Activated CD8-positive, alpha-beta memory T cell treated with anti-CD3 and anti-CD28 coated beads, Interleukin-2, amount 10 ng/mL, durations not matched to agents 7 days and 5 days (primary cell): ENCODE data around the gene CUL9. TPM values are rescaled to one million over a fixed set of nuclear protein-coding genes. Genes with fewer than 3 reads are reported as not detected.

Source experiments
- ATAC-seq: fragments of 150-1000 bp; cut with Tn5 transposase; one replicate; pipeline ENCODE4 v1.10.0; 2021; ENCODE audit warnings: moderate library complexity
- CTCF ChIA-PET: fragments of 350-600 bp; sonication (Branson Sonifier 250); formaldehyde crosslinking; loops from one replicate; lab custom pipeline; 2021; ENCODE audit warnings: antibody characterized with exemption; lab: Charles Lee
- DNase-seq: peaks from one replicate; pipeline ENCODE4 v3.0.0-alpha.2; 2020
- H3K27ac Mint-ChIP-seq: one replicate; pipeline ENCODE4 v1.8.0; 2021; ENCODE audit warnings: mild to moderate bottlenecking, mixed read lengths
- H3K27me3 Mint-ChIP-seq: one replicate; pipeline ENCODE4 v1.8.0; 2021; ENCODE audit warnings: mixed read lengths
- H3K36me3 Mint-ChIP-seq: one replicate; pipeline ENCODE4 v1.8.0; 2021; ENCODE audit warnings: mild to moderate bottlenecking, mixed read lengths
- H3K4me1 Mint-ChIP-seq: one replicate; pipeline ENCODE4 v1.8.0; 2021; ENCODE audit warnings: mixed read lengths
- H3K4me3 Mint-ChIP-seq: one replicate; pipeline ENCODE4 v1.8.0; 2021; ENCODE audit warnings: mild to moderate bottlenecking, moderate library complexity, mixed read lengths
- H3K9me3 Mint-ChIP-seq: one replicate; pipeline ENCODE4 v1.8.0; 2022; ENCODE audit warnings: low read depth, mixed read lengths
- total RNA-seq, 2 experiments: library from RNA; stranded (reverse); gene quantifications; one replicate each; pipeline ENCODE4 v1.2.3, GENCODE V29; 2021

Gene CUL9
- total RNA-seq, 2 experiments from 2014 or later, result 49.9 to 71.3 TPM

DNA sequence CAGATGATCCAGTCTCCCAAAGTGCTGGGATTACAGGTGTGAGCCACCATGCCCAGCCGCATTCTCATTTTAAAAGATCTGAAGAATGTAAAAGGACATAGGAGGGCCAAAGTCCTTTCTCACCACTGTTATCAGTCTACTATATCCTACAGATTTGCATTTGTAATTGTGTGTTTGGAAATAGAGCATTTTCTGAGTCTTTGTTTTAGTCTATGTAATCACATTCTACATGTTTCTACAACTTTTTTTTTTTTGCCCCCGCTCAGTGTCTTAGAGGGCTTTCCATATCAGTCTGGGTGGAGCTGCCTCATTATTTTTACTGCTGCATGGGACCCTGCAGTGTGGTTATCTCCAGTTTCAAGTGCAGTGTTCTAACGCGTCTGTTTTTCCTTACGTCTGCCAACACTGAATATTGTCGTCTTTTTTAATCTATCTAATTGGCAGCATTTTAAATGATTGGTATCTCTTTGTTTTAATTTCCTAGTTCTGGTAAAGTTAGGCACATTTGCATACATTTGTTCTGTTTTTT lies 7.8 kb downstream of the CUL9 start:
- CTCF ChIA-PET, result interaction anchor here (1.2 kb wide), 1 partner anchor 18 kb away, joined by 3 read pairs; no protein-coding TSS in a partner anchor
- no peaks in the 10 kb centered on the region for H3K9me3 Mint-ChIP-seq
- DNase-seq, result no peak
- ATAC-seq, result no peak
- no peak overlapping the region for H3K27ac Mint-ChIP-seq
- peaks cover 13% of the 10 kb centered on the region for H3K4me1 Mint-ChIP-seq
- H3K27me3 Mint-ChIP-seq, result no peaks in the 10 kb centered on the region
- no peak overlapping the region for H3K4me3 Mint-ChIP-seq
- H3K36me3 Mint-ChIP-seq, result peaks cover 33% of the 10 kb centered on the region

DNA sequence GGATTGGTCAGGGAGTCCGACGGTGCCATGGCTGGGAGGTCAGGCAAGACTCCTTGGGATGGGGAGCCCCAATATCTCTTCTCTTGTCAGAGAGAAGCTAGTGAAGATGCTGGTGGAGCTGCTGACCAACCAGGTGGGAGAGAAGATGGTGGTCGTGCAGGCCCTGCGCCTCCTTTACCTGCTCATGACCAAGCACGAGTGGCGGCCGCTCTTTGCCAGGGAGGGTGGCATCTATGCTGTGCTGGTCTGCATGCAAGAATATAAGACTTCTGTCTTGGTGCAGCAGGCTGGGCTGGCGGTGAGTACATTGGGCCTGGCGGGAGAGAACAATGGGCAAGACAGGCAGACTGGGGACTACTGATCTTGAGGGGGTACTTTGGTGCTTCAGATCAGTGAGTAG lies 10.9 kb downstream of the CUL9 start:
- Mint-ChIP-seq H3K27ac (no peak overlapping the region), H3K4me1 (no peaks in the 10 kb centered on the region), H3K9me3 (no peaks in the 10 kb centered on the region), H3K36me3 (peaks cover 22% of the 10 kb centered on the region), H3K4me3 (no peak overlapping the region), H3K27me3 (no peaks in the 10 kb centered on the region)
- no peak for ATAC-seq
- DNase-seq, result no peak
- CTCF ChIA-PET, result no interaction called here

DNA sequence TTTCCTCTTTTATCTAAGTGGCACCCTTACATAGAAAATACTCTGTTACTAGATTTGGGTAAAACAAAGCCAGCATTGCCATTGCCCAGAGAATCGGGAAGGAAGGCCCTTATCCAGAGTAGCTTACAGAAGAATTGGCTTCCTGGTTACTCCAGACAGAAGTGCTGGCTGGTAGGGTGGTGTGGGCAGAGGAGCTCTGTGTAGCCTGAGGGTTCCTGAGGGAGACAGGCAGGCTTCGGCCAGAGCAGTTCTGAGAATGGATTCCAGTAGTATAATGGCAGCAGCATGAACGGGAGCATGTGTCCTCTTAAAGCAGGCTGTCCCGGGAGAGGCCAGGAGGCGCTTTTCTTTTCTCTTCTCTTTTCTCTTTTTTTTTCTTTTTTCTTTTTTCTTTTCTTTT lies 11.9 kb downstream of the CUL9 start:
- H3K4me1 Mint-ChIP-seq, result no peaks in the 10 kb centered on the region
- H3K27ac Mint-ChIP-seq, result no peak overlapping the region
- no peak for ATAC-seq
- H3K27me3 Mint-ChIP-seq, result no peaks in the 10 kb centered on the region
- H3K36me3 Mint-ChIP-seq, result peaks cover 18% of the 10 kb centered on the region
- CTCF ChIA-PET, result no interaction called here
- H3K9me3 Mint-ChIP-seq, result no peaks in the 10 kb centered on the region
- no peak for DNase-seq
- H3K4me3 Mint-ChIP-seq, result no peak overlapping the region

DNA sequence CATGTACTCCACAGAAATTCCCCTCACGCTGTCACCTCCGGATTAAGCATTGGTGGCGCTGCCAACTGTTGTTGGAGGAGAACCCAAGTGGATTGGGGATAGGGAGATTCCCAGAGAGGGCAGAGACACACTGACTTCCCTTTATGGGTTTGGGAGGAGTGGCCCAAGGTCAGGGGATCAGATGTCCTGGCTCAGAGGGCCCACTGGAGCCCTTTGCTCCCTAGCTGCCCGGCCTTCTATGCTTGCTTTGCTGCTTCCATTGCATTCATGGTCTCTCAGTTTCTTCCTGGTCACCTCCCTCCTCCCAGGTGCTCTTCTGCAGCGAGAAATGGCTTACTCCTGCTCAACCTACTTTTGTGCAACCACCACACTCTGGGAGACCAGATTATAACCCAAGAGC lies 14.3 kb downstream of the CUL9 start:
- DNase-seq, result no peak
- Mint-ChIP-seq H3K27ac (no peak overlapping the region), H3K36me3 (peaks cover 20% of the 10 kb centered on the region)

DNA sequence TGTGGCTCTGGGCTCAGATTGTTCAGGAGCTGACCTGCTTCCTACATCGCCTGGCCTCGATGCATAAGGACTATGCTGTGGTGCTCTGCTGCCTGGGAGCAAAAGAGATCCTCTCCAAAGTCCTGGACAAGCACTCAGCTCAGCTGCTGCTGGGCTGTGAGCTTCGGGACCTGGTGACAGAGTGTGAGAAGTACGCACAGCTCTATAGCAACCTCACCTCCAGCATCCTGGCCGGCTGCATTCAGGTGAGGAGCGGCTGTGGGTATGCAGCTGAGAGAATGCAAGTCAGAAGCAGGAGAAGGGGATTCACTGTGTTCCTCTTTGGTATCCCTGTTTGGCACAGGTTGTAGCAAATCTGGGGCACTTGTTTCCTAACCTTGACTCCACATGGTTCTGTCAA lies 17.9 kb downstream of the CUL9 start:
- Mint-ChIP-seq H3K27ac (no peak overlapping the region), H3K36me3 (peaks cover 10% of the 10 kb centered on the region), H3K4me3 (no peak overlapping the region), H3K27me3 (no peaks in the 10 kb centered on the region), H3K9me3 (no peaks in the 10 kb centered on the region), H3K4me1 (no peaks in the 10 kb centered on the region)
- CTCF ChIA-PET, result interaction anchor here (1.8 kb wide), 1 partner anchor 29 kb away, joined by 6 read pairs; the partner anchor contains the start of gene DNPH1
- DNase-seq, result no peak
- ATAC-seq, result no peak

More for the DNA sequence above, 14.3 kb downstream of the CUL9 start:
- H3K4me1 Mint-ChIP-seq, result no peaks in the 10 kb centered on the region
- H3K9me3 Mint-ChIP-seq, result no peaks in the 10 kb centered on the region
- ATAC-seq, result no peak
- no peaks in the 10 kb centered on the region for H3K27me3 Mint-ChIP-seq
- CTCF ChIA-PET, result no interaction called here
- H3K4me3 Mint-ChIP-seq, result no peak overlapping the region

DNA sequence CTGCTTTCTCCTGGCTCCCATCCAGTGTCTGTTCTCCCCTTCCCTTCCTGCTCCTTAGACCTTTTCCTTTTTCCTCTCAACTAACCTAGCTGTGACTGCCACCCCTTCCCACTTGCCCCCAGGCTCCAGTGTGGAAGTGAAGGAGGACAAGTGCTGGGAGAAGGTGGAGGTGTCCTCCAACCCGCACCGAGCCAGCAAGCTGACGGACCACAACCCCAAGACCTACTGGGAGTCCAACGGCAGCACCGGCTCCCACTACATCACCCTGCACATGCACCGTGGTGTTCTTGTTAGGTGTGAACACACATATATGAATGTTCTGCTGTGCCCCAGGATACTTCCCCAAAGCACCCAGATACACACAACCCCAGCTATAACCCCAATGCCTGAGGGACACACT lies 18.5 kb downstream of the CUL9 start:
- H3K27me3 Mint-ChIP-seq, result no peaks in the 10 kb centered on the region
- CTCF ChIA-PET, result interaction anchor here (1.8 kb wide), 1 partner anchor 28 kb away, joined by 6 read pairs; the partner anchor contains the start of gene DNPH1
- H3K36me3 Mint-ChIP-seq, result peaks cover 10% of the 10 kb centered on the region
- DNase-seq (no peak), ATAC-seq (no peak)
- no peak overlapping the region for H3K27ac Mint-ChIP-seq
- H3K4me3 Mint-ChIP-seq, result no peak overlapping the region
- no peaks in the 10 kb centered on the region for H3K4me1 Mint-ChIP-seq
- H3K9me3 Mint-ChIP-seq, result no peaks in the 10 kb centered on the region

DNA sequence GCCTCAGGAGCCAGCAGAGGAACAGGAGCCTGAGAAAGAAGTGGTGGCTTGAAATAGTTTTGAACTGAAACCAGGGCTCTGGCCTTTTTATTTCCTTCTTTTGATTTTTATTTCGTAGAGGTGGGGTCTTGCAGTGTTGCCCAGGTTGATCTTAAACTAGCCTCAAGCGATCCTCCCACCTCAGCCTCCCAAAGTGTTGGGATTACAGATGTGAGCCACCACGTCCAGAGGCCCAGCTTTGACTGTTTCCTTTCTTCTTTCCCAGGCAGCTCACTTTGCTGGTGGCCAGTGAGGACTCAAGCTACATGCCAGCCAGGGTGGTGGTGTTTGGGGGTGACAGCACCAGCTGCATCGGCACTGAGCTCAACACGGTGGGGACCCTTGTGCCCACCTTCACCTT lies 20.5 kb downstream of the CUL9 start:
- H3K27me3 Mint-ChIP-seq, result no peaks in the 10 kb centered on the region
- no peak overlapping the region for H3K4me3 Mint-ChIP-seq
- H3K36me3 Mint-ChIP-seq, result peaks cover 11% of the 10 kb centered on the region
- DNase-seq (no peak), ATAC-seq (no peak)
- no peak overlapping the region for H3K27ac Mint-ChIP-seq
- CTCF ChIA-PET, result interaction anchor here (1.1 to 3.1 kb wide), 3 partner anchors 26 to 30 kb away, joined by 3 to 9 read pairs (median 4); partner anchors contain the start of gene DNPH1
- no peaks in the 10 kb centered on the region for H3K4me1 Mint-ChIP-seq
- H3K9me3 Mint-ChIP-seq, result no peaks in the 10 kb centered on the region

DNA sequence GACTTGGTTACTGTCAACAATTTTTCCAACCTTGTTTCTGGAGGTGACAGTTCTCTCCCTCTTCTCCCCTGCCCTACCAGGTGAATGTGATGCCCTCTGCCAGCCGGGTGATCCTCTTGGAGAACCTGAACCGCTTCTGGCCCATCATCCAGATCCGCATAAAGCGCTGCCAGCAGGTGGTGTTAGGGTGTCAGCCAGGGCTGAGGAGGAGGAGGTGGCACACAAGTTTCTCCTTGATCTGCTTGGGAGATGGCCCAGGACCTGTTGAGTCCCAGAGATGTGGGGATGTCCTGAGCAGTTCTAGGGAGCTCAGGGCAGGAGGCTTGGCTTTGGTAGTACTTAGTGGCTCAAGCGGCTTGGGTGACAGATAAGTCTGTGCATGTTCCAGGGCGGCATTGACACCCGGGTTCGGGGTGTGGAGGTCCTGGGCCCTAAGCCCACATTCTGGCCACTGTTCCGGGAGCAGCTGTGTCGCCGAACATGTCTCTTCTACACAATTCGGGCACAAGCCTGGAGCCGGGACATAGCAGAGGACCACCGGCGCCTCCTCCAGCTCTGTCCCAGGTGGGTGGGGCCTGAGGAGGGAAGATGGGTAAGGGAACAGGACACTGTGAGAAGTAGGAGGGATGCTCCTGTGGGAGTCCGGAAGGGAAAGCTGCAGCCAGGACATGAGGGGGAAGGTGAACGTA lies 21.2 kb downstream of the CUL9 start:
- peaks cover 9% of the 10 kb centered on the region for H3K36me3 Mint-ChIP-seq
- no peaks in the 10 kb centered on the region for H3K27me3 Mint-ChIP-seq
- no peaks in the 10 kb centered on the region for H3K9me3 Mint-ChIP-seq
- H3K4me3 Mint-ChIP-seq, result no peak overlapping the region
- CTCF ChIA-PET, result interaction anchor here (3.1 kb wide), 1 partner anchor 25 kb away, joined by 9 read pairs; the partner anchor contains the start of gene DNPH1
- no peak overlapping the region for H3K27ac Mint-ChIP-seq
- no peak for DNase-seq
- no peaks in the 10 kb centered on the region for H3K4me1 Mint-ChIP-seq
- no peak for ATAC-seq

DNA sequence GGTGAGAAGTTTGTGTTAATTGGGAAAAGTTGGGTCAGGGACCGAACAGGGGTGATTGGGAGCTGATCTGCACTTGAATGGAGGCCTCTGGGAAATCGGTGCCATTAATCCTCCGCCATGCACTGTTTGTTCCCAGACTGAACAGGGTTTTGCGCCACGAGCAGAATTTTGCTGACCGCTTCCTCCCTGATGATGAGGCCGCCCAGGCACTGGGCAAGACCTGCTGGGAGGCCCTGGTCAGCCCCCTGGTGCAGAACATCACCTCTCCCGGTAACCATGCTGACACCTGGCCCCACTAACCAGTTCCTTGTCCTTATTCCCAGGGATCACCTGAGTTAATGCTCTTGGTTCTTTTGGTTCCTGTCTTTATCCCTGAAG lies 21.7 kb downstream of the CUL9 start:
- no peaks in the 10 kb centered on the region for H3K4me1 Mint-ChIP-seq
- no peak for ATAC-seq
- no peak overlapping the region for H3K27ac Mint-ChIP-seq
- DNase-seq, result no peak
- CTCF ChIA-PET, result interaction anchor here (3.1 kb wide), 1 partner anchor 25 kb away, joined by 9 read pairs; the partner anchor contains the start of gene DNPH1
- no peaks in the 10 kb centered on the region for H3K9me3 Mint-ChIP-seq
- peaks cover 9% of the 10 kb centered on the region for H3K36me3 Mint-ChIP-seq
- no peak overlapping the region for H3K4me3 Mint-ChIP-seq
- no peaks in the 10 kb centered on the region for H3K27me3 Mint-ChIP-seq

DNA sequence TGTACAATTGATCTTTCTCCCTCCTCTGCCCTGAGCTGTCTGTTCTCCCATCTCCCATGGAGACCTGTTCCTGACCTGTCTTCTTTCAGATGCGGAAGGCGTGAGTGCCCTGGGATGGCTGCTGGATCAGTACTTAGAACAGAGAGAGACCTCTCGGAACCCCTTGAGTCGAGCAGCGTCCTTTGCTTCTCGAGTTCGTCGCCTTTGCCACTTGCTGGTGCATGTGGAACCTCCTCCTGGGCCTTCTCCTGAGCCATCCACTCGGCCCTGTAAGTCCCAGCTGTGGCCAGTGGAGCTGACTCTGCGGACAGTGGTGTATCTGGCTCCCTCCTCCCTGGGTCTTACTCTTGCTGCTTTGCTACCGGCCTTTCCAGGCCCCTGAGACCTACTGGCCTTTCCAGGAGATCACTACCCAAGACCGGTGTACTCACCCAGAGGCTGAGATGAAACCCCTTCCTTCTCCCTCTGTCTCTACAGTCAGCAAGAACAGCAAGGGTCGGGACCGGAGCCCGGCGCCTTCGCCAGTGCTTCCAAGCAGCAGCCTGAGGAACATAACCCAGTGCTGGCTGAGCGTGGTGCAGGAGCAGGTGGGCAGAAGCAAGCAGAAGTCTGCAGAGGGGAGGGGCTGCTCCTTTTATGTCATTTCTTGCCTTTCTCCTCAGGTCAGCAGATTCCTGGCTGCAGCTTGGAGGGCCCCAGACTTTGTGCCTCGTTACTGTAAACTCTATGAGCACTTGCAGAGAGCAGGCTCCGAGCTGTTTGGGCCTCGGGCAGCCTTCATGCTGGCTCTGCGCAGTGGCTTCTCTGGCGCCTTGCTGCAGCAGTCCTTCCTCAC lies 22.5 kb downstream of the CUL9 start:
- H3K27ac Mint-ChIP-seq, result no peak overlapping the region
- DNase-seq, result no peak
- no peak for ATAC-seq
- H3K4me3 Mint-ChIP-seq, result no peak overlapping the region
- H3K9me3 Mint-ChIP-seq, result no peaks in the 10 kb centered on the region
- H3K27me3 Mint-ChIP-seq, result no peaks in the 10 kb centered on the region
- CTCF ChIA-PET, result no interaction called here
- no peaks in the 10 kb centered on the region for H3K4me1 Mint-ChIP-seq
- H3K36me3 Mint-ChIP-seq, result peaks cover 9% of the 10 kb centered on the region

DNA sequence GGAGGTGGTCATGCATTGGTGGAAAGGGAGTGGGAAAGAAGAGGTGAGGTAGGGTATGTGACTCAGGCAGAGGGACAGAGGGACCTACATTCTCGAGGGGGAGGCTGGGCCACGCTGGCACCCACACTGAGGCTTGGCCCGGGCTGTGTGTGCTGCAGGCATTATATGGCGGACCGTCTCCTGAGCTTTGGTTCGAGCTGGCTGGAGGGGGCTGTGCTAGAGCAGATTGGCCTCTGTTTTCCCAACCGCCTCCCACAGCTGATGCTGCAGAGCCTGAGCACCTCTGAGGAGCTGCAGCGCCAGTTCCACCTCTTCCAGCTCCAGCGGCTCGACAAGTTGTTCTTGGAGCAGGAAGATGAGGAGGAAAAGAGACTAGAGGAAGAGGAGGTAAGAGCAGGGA lies 23.9 kb downstream of the CUL9 start:
- Mint-ChIP-seq H3K4me1 (no peaks in the 10 kb centered on the region), H3K27me3 (no peaks in the 10 kb centered on the region), H3K36me3 (peaks cover 7% of the 10 kb centered on the region), H3K27ac (peak overlapping the region; percentile 21), H3K4me3 (no peak overlapping the region), H3K9me3 (no peaks in the 10 kb centered on the region)
- ATAC-seq (no peak), DNase-seq (no peak)
- CTCF ChIA-PET, result no interaction called here

DNA sequence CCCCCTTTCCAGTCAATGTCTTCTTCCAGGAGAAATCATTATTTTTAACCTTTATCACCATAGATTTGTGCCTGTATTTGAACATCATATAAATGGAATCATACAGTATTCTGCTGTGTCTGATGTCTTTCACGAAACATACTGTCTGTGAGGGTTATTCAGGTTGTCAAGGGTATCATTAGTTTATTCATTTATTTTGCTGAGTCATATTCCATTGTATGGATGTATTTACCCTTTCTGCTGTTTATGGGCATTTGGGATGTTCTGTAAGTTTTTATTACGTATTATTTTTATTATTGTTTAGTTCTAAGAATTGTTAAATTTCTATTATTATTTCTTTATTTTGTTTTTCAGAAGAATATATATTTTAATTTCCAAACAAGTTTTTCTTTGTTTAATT lies 25.3 kb downstream of the CUL9 start:
- H3K4me1 Mint-ChIP-seq, result no peaks in the 10 kb centered on the region
- H3K9me3 Mint-ChIP-seq, result no peaks in the 10 kb centered on the region
- H3K4me3 Mint-ChIP-seq, result no peak overlapping the region
- peaks cover 5% of the 10 kb centered on the region for H3K36me3 Mint-ChIP-seq
- no peak for DNase-seq
- H3K27ac Mint-ChIP-seq, result no peak overlapping the region
- no peak for ATAC-seq
- CTCF ChIA-PET, result no interaction called here
- H3K27me3 Mint-ChIP-seq, result no peaks in the 10 kb centered on the region

DNA sequence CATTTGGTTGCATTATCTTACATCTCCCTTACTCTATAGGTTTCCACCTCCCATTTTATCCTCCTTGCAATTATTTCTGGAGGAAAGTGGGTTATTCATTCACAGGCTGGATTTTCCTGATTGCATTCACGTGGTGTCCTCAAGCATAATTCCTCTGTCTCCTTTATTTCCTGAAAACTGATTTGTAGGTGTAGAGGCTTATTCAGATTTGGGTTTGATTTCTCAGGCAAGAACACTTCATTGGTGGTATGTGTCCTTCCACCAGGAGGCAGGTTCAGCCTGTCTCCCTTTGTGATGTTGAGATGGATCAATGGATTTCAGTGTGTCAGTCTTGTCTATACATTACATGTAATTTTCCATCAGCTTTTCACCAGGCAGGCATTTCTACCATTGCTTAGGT lies 30.0 kb downstream of the CUL9 start:
- H3K4me3 Mint-ChIP-seq, result no peak overlapping the region
- DNase-seq, result no peak
- H3K27ac Mint-ChIP-seq, result no peak overlapping the region
- H3K9me3 Mint-ChIP-seq, result no peaks in the 10 kb centered on the region
- CTCF ChIA-PET, result no interaction called here
- ATAC-seq, result no peak
- no peaks in the 10 kb centered on the region for H3K4me1 Mint-ChIP-seq
- peaks cover 4% of the 10 kb centered on the region for H3K36me3 Mint-ChIP-seq
- H3K27me3 Mint-ChIP-seq, result no peaks in the 10 kb centered on the region
